GM13977 (cell line): ENCODE data around the gene MAN2B2.

Source experiments
- DNase-seq: peaks from one replicate; pipeline ENCODE4 v3.0.0; 2012; ENCODE audit warnings: low spot score
- CTCF ChIP-seq: IDR thresholded peaks from 2 replicates; pipeline ENCODE4 v1.5.1; 2012; ENCODE audit warnings: mild to moderate bottlenecking, control low read depth; ENCODE audit not compliant: insufficient read depth; ENCODE audit errors: extremely low read depth, missing control alignments
- in situ Hi-C: fragments of 300-500 bp; cut with MboI; formaldehyde crosslinking; loops from one replicate; pipeline ENCODE4 v1.12.0; 2022; ENCODE audit warnings: low sequenced_read_pairs, low pct_unique_long_range_greater_than_20kb, mixed read lengths, inconsistent platforms; ENCODE audit not compliant: unreplicated experiment

The MAN2B2 gene

GRCh38 chr4:6534618-6535328, 40.2 kb upstream of the MAN2B2 start:
- TF ChIP-seq CTCF: no peak
- in situ Hi-C loops: no loop called here

GRCh38 chr4:6535329-6535692, 39.7 kb upstream of the MAN2B2 start:
- no peak for TF ChIP-seq CTCF
- DNase-seq: no peak
- in situ Hi-C loops: no loop called here

More at GRCh38 chr4:6534618-6535328, 40.2 kb upstream of the MAN2B2 start:
- no peak for DNase-seq

- DNase-seq: no peak
- in situ Hi-C loops: no loop called here
- TF ChIP-seq CTCF: no peak
Observed at GRCh38 chr4:6535706-6536105, 39.3 kb upstream of the MAN2B2 start.

- no peak for TF ChIP-seq CTCF
- in situ Hi-C loops: no loop called here
- DNase-seq: no peak
Observed at GRCh38 chr4:6538111-6538510, 36.9 kb upstream of the MAN2B2 start.

- no peak for TF ChIP-seq CTCF
- DNase-seq: no peak
- in situ Hi-C loops: no loop called here
Observed at GRCh38 chr4:6538575-6538974, 36.4 kb upstream of the MAN2B2 start.

GRCh38 chr4:6539009-6539764, 35.8 kb upstream of the MAN2B2 start:
- TF ChIP-seq CTCF: no peak
- in situ Hi-C loops: no loop called here
- no peak for DNase-seq
